GDM1 (cell line): ENCODE results near the gene PNLIPRP2.

Experiments
- DNase-seq: peaks from one replicate; lab custom pipeline; 2025; lab: John Stamatoyannopoulos, UW

The PNLIPRP2 gene

DNA sequence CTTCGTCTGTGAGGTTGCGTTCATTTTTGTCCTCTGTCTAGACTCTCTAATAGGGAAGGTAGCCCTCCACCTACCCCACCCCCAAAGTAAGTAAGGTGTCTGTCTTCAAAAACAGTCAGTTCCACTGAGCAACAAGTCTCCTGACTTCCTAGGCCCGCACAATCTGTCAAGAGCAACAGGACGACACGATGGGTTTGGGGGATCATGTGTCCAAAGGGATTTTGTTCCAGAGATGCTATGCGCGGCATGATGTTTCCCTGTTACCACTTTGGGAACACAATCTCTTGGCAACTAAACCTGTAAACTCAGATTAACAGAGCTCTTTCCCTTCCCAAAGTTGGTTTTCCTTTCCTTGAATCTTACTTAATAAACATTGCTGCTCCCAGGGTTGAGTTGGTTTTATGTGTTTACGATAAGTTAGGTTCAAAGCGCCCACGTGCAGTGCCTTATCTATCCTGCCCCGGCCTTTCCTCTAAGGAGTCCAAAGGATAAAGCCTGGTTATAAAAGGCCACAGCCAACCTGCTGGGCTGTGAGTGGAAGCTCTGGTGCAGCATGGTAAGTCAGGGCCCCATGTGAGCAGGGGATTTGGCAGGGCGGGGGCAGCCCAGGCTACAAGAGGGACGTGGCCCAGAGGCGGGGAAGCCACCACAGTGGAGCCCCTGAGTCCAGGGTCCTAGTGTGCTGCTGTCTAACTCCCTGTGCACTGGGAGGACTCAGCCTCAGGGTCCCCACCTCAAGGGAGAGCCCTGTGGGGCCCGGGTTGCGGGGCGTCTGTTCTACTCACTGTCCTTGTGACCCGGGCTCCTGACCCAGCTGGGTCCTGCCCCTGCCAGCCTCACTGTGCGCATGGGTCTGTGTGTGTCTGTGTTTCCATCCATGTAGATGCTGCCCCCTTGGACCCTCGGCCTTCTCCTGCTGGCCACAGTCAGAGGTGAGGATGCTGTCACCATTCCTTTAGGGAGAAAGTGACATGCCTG, at the start of gene PNLIPRP2:
PNLIPRP2 (plus strand) TSS at position 531 of the 978 bp plus-strand sequence.
- no peak for DNase-seq

DNA sequence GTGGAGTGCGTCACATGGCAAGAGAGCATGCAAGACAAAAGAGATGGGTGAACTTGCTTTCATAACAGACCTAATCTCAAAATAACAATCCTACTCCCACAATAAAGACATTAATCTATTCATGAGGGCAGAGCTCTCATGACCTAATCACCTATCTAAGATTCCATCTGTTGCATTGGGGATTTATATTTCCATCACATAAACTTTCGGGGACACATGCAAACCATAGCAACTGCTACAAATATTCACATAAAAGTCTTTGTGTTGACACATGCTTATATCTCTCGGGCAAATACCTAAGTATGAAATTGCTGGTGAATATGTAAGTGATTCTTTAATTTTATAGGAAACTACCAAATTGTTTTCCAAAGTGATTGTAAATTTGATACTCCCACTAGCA, 46.0 kb upstream of the PNLIPRP2 start:
- no peak for DNase-seq

DNA sequence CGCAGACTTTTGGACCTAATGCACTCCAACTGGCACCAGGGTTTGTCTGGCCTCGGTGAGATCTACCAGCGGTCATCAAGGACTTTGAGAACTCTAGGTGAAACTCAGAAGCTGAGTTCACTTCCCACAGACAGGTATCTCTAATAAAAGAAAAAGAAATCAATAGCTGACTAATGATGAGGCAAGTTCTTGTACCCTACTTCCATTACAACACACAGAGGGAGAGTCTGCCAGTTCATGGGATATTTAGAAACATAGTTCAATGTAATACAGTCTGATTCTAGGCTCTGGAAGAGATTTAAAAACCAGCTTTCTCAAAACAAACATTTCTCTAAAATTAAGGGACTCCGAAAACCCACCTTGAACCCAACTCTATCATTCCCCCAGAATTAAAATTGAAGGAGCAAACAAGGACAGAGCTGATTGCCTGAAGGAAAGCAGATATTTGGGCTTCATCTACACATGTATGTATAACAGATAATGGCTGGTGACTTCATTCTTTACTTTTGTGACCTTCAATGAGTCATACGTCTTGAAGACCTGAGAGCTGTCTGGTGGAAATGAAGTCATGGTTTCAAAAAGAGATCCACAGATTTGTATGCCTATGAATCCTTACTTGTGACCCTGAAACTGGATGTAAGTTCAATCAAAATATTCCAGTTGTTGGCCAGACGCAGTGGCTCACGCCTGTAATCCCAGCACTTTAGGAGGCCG, 32.7 kb upstream of the PNLIPRP2 start:
- DNase-seq: no peak

DNA sequence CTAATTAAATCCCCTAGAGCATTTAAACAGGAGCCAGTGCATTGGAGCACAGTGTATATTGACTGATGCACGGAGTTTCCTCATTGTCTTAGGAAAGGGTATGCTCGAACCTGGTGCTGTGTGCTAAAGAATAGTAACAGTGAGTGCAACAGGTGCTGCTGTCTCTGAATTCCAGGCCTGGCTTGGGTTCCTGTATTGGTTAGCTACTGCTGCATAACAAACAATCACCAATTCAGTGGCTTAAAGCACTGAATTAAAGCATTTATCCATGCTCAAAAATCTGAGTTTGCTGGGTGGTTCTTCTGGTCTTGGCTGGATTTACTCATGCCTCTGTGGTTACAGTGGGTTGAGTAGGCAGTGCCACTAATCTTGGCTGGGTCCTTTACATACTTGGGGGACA, 31.8 kb upstream of the PNLIPRP2 start:
- no peak for DNase-seq

DNA sequence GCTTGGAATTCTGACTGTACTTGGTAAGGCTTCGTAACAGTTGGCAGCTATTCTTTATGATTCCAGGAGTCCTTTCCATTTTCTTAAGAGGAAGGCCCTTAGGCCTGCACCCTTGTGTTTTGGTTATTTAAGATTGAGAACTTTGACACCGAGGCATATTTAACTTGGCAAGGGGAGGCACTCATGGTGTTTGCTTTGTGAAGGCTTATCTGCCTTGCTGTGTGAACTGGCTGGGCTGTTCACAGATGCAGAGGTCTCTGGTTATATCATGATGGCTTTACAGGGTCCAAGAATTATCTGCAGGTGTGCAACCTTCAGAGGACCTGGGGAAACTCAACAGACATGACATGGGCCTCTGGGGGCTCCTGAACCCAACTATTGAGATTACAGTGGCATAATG, 30.8 kb upstream of the PNLIPRP2 start:
- no peak for DNase-seq

DNA sequence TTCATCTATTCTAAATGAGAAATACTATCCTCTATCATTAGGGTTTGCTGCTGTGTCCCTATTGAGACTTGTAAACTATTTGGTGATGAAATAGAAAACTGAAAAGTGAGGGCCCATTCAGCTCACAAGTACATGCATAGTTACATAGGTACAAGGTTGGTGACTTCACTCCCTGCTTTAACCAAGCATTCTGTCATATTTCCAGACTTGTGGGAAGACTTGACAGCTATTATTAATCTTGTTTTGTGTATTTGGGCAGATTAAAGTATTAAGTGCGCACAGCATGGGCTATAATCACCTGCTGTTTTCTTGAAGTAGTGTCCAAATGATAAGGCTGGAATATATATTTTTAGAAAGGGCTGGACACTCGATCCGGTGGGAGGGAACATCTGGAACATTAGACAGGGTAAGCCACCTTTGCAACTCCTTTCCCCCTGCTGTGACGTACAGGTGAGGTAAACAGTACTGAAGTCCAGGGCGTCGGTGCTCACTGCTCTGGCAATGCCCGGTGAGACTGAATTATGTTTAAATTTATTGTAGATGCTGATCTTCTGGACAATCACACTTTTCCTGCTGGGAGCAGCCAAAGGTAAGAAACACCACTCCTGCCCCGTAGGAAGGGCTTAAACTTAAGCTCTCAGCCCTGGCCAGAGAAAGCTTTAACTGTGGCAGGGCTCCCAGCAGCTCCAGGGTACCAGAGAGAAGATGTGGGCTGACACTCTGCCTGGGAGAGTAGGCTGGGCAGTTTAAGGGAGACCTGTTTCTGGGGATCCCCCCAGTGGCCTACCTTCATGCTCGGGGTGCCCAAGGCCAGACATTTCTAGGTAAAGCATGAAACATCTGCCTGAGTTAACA, 29.9 kb upstream of the PNLIPRP2 start, which contains the start of gene PNLIPRP1:
PNLIPRP1 (plus strand) TSS at position 370 of the 855 bp plus-strand sequence; CDS start at position 541, 171 bp downstream.
- no peak for DNase-seq

DNA sequence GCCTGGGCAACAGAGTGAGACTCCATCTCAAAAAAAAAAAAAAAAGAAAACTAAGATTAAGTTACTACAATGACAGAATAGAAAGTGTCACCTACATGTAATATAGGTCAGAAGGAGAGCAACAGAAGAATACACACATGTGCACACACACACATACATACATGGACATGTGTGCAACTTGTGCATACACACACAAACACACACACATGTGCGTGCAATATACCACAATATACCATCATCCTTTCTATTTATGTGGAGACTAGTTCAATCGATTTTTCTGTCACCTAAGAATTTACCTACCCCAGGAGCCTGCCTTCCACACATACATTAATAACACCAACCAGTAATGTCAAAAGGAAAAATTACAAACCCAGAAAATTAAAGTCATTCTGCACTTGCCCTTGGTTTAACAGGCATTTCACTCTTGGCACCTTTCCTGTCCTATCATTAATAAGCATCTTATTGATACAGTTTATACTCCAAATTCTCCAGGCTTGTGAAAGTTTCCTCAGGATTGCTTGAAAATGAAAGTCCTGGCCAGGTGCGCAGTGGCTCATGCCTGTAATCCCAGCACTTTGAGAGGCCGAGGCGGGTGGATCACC, 27.5 kb upstream of the PNLIPRP2 start:
- no peak for DNase-seq

DNA sequence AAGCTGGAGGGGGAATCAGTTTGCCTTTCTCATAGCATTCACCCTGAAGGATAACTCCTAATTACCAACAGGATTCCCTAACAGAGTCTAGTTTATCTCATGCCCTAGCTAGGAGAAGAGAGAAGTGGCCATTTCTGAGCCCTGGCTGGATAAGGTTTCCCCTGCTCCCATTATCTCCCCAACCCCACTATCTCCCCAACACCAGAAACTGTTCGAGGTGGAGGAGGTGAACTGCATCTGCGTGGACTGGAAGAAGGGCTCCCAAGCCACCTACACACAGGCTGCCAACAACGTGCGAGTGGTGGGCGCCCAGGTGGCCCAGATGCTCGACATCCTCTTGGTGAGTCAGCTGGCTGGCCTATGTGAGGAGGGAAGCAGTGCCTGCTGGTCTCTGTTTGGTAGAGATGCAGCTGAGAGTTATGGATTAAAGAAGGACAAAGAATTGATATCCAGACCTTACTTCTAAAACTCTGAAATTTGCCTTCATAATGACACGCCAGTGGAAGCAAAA, 26.2 kb upstream of the PNLIPRP2 start:
- DNase-seq: no peak

DNA sequence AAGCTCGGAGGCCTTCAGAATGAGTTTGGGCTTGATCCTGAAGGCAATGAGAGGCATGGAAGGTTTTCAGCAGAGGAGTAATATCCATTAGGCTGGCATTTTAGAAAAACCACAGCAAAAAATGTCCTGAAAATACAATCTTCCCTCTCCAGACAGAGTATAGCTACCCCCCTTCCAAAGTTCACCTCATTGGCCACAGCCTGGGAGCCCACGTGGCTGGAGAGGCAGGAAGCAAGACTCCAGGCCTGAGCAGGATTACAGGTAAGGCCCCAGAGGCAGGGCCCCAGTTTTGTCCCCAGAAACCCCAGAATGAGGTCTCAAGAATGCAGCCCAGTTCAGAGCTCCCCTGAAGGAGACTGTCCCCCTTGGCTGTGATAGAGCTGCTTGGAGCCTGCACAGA, 24.7 kb upstream of the PNLIPRP2 start:
- no peak for DNase-seq

DNA sequence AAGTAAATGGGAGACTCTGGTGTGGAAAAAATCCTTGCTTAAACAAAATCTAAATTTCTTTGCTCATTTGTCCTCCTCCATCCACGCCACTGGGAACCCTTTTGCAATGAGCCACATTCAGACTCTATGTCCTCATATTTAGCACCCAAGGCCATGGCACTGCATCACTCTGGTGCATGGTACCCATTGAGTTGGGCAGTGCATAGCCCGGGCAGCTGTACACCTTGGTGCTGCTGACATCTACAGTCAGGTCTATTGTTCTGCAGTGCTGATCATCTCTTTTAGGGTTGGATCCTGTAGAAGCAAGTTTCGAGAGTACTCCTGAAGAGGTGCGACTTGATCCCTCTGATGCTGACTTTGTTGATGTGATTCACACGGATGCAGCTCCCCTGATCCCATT, 23.2 kb upstream of the PNLIPRP2 start:
- DNase-seq: no peak

DNA sequence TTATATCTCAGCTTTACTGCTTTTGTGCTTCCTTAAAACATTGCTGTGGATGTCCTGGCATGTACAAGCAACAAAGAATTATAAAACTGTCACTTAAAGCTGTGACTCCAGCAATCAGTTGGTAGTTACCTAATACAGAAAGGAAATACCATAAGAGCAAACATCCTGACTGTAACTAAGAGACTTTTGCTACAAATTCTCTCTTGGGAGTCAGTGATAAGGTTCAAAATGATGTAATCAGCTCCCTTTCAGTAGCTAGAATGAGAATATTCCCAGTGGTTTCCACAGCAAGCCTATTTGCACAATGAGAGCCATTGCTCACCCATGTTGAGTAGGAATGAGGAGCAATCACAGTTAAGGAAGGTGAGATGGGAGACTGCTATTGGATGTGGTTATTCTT, 22.4 kb upstream of the PNLIPRP2 start:
- no peak for DNase-seq

DNA sequence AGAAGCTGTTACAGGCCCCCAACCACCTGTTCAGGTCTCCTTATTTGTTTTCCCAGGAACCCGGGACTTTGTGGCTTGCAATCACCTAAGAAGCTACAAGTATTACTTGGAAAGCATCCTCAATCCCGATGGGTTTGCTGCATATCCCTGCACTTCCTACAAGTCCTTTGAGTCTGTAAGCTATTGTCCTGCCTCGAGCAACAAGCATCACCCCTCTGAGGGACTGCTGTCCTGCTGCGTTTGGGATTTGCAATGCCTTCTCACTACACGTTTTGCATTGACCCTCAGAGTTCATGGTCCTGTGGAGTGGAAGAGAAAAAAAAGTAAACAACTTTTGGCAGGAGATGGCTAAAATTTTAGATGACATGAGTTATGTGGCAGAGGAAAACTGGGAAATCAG, 20.8 kb upstream of the PNLIPRP2 start:
- DNase-seq: no peak

DNA sequence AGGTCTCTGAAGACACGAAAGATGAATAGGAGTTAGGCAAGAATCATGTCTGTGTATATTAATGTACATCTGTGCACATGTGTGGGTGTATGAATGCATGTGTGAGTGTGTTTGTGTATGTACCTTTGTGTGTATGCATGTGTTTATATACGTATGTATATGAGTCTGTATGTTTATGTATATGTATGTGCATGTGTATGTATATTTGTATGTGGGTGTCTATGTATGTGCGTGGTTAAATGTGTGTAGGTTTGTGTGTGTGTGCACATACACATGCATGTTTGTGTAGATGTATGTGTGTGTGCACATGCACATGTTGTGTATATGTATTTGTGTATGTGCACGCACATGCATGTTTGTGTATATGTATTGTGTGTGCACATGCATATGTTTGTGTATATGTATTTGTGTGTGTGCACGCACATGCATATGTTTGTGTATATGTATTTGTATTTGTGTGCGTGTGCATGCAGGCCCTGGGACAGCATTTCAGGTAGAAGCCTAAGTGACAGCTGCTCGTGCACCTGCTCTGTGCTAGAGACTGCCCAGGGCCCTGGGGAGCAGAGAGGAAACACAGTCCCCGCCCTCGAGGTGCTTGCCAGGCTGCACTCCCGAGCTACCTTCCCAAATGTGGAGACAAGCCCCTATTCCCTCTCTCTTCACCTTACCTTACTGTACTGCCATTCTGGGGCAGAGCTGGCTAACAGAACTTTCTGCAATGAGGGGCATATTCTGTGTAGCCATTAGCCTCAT, 17.9 kb upstream of the PNLIPRP2 start:
- no peak for DNase-seq

DNA sequence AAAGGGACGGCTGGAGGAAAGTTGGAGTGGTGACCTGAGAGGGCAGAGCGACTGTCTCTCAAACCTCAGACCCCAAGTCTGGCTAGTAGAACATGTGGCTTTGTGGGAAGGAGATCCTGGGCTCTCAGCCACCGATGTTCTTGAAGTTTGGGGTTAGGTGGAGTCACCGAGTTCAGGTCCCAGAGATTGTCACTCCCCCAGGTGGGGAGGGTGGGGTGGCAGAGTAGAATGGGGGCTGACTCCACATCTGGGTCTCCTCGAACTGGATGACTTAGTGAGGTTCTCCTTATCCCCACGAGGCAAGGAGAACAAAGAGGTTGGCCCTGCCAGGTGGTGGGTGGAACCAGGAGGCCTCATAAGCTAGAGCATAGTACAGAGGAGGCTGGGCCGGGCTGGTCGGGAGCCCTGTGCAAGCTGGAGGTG, 14.7 kb upstream of the PNLIPRP2 start:
- DNase-seq: no peak

DNA sequence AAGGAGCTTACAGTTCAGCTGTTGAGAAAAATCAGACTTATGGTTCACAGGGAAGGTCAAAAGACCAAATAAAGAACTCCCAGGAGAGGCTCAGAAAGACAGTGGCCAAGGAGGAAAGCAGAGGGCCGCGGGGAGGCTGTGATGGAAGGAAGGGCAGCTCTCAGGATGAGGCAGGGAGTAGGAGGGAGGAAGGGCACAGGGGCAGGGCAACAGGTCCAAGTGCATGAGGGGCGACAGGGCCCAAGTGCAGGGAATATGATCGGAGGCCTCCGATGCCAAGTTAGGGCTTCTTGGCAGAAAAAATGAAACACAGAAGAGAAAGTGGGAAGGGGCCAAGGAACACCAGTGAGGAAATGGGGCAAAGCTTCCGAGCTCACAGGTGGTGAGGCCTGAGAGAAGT, 13.4 kb upstream of the PNLIPRP2 start:
- no peak for DNase-seq

DNA sequence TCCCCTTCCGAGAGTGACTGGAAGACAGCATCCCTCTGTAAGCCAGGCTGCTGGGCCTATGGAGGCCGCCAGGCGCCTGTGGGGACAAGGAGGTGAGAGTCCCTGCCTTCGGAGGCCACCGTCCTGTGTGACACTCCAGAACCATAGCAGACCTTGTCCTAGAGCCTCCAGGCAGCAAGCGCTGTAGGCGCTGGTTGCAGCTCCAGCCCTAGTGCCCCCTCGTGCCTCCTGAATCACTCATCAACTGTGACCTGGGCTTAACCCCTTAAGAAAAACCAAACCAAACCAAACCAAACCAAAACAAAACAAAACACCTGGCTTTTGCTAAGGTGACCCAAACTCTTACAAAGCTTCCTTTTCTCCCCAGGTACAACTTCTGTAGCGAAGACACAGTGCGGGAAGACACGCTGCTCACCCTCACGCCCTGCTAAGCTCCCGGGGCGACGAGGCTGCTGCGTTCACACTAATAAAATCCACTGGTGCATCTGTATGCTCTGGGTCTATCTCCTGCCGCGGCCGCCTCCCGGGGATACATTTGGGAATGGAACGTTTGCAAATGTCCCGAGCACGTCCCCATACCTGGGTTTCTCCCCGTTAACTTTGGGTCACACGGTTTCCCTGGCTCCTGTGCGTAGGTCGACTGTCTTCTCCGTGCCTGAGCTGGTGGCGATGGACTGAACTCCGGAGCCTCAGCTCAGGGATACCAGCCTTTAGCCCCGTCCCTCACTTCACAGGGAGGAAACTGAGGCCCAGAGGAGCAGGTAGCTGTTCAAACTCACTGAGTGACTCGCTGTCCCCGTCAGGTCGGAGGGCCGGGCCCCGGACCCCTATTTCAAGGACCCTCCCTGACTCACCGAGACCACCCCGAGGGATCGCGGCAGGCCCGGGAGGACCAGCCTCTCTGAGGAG, 11.8 kb upstream of the PNLIPRP2 start:
- no peak for DNase-seq

DNA sequence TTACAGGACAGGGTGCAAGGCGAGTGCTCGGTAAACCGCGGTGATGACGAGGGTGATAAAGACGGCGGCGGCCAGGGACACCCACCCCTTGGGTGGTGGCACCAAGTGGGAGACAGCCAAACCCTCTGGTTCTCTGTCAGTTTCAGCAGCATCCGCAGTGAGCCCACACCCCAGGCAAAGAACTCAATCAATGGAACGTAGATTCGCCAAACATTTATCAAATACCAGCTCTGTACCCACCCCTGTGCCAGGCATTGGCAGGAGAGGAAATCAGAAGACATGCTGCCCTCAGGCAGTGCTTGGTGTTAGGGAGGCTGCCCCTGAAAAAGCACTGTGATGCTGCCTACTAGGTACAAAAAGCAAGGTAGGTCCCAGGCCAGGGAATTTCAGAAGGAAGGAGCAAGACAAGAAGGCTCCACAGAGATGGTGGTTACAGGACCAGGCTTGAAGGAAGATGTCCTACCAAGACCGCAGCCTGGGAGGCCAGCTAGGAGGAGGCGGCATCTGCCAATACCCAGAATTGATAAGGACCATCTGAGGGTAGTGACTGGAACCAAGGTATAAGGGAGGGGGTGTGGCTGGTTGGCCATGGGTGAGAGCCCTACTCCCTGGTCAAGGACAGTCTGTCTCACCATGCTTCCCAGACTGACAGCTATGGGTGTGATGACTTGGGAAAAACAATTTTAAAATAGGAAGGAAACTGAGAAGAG, 10.2 kb upstream of the PNLIPRP2 start:
- DNase-seq: no peak

DNA sequence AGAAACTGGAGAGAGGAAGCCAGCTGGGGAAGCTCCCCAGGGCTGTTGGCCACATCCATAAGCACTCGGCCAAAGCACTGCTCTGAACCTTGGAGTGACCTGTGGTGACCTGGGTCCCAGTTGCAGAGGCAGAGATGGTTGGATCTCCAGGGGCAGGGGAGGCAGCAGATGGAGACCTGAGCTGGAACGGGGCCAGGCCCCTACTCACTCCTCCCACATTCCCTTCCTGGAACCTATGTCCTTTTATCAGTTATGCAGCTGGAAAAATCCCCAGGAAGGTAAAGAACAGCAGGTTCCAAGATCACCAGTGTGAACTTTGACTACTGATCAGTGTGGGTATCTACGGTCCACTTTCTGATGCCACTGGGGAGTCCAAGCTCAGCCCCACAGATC, 9.6 kb upstream of the PNLIPRP2 start:
- no peak for DNase-seq
